Measurements from ENCODE around the gene NLRX1.

GRCh38 chr11:119152604-119153003, 15.9 kb upstream of the NLRX1 start:
- TF ChIP-seq CTCF (IDR thresholded peaks at IDR 0.05 in 2 of 3, conservative IDR thresholded peaks at IDR 0.05 in 1 of 3; ENCODE audit: borderline replicate concordance in 1 of 3, insufficient read depth in 1 of 3, low read depth in 2 of 3, low read length in 2 of 3), result no peak
- TF ChIP-seq EGR1 (IDR thresholded peaks at IDR 0.05; ENCODE audit: low read depth), result no peak
- no peak for TF ChIP-seq POLR2AphosphoS5 (IDR thresholded peaks at IDR 0.05; ENCODE audit: low read depth, low read length)
- TF ChIP-seq EZH2phosphoT487 (IDR thresholded peaks at IDR 0.05; ENCODE audit: borderline replicate concordance), result no peak

All from HCT116 (cell line).